ENCODE data around the gene ABCD2. TPM values are rescaled to one million over a fixed set of nuclear protein-coding genes. Genes with fewer than 3 reads are reported as not detected.
"Not testable (repeated sequence)": the region's sequence is repeated elsewhere in the genome, so short reads cannot be mapped to it uniquely, and the experiment has no call there.

ABCD2 gene
- total RNA-seq, 1 experiment from 2014 or later = 0.40 TPM

- DNase-seq (ENCODE audit: low read depth) = no peak
These were observed 80.9 kb downstream of the ABCD2 start for GRCh38 chr12:39538679-39539104.

- no peak for DNase-seq (ENCODE audit: low read depth)
These were observed 85.7 kb downstream of the ABCD2 start for GRCh38 chr12:39533951-39534350.

GRCh38 chr12:39532448-39532847 is 87.2 kb downstream of the ABCD2 start:
- DNase-seq (ENCODE audit: low read depth) = no peak

- no peak for DNase-seq (ENCODE audit: low read depth)
These were observed 92.6 kb downstream of the ABCD2 start for GRCh38 chr12:39526974-39527373.

GRCh38 chr12:39522167-39522566 is 97.4 kb downstream of the ABCD2 start:
- DNase-seq (ENCODE audit: low read depth) = not testable (repeated sequence)

GRCh38 chr12:39510001-39510400 is 109.6 kb downstream of the ABCD2 start:
- no peak for DNase-seq (ENCODE audit: low read depth)

- DNase-seq (ENCODE audit: low read depth) = no peak
These were observed 114.0 kb downstream of the ABCD2 start for GRCh38 chr12:39505554-39505953.

GRCh38 chr12:39505023-39505422 is 114.6 kb downstream of the ABCD2 start:
- DNase-seq (ENCODE audit: low read depth) = peak; percentile 13

- DNase-seq (ENCODE audit: low read depth) = peak; percentile 41
These were observed 116.2 kb downstream of the ABCD2 start for GRCh38 chr12:39503439-39503838.

GRCh38 chr12:39502726-39503125 is 116.9 kb downstream of the ABCD2 start:
- DNase-seq (ENCODE audit: low read depth) = no peak

Other genes starting within 250 kb of the ABCD2 start
- 2.7 and 2.8 TPM in 2 replicates for gene KIF21A, start 176.7 kb downstream of the ABCD2 start, total RNA-seq (2014; rRNA removed)

All from LHCN-M2 (cell line).